Measurements from ENCODE around the gene CASP14.

Gene CASP14

DNA sequence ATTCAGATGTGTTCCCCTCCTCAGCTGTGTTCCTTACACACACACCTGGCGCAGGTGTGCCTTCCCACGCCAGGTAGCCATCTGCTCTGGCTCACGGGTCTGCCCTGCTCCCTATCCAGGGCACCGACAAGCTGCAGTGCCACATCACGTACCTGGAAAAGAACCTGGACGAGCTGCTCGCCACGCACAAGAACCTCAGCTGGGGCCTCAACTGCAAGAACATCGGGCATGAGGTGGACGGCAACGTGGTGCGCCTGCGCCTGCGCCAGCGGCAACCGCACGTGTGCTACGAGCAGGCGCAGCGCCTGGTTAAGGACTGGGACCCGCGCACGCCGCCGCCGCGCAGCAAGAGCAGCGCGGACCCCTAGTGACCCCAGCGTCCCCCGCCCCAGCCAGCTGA is 26.5 kb upstream of the CASP14 start:
- no peak for TF ChIP-seq ZFX (IDR thresholded peaks at IDR 0.05; ENCODE audit: borderline replicate concordance)
- no peak for TF ChIP-seq CTCF (IDR thresholded peaks at IDR 0.05)
- no peak overlapping the region for H3K27ac ChIP-seq

- TF ChIP-seq CTCF (IDR thresholded peaks at IDR 0.05): peak; percentile 57
- TF ChIP-seq ZFX (IDR thresholded peaks at IDR 0.05; ENCODE audit: borderline replicate concordance): no peak
- no peak overlapping the region for H3K27ac ChIP-seq
Observed at GRCh38 chr19:15025217-15025616, 24.1 kb upstream of the CASP14 start.

- no peak overlapping the region for H3K27ac ChIP-seq
- no peak for TF ChIP-seq ZFX (IDR thresholded peaks at IDR 0.05; ENCODE audit: borderline replicate concordance)
- TF ChIP-seq CTCF (IDR thresholded peaks at IDR 0.05): no peak
Observed at GRCh38 chr19:15028490-15028889, 20.8 kb upstream of the CASP14 start.

- H3K27ac ChIP-seq: no peak overlapping the region
- TF ChIP-seq CTCF (IDR thresholded peaks at IDR 0.05) (no peak), ZFX (IDR thresholded peaks at IDR 0.05; ENCODE audit: borderline replicate concordance) (no peak)
Observed at GRCh38 chr19:15031675-15032074, 17.6 kb upstream of the CASP14 start.

DNA sequence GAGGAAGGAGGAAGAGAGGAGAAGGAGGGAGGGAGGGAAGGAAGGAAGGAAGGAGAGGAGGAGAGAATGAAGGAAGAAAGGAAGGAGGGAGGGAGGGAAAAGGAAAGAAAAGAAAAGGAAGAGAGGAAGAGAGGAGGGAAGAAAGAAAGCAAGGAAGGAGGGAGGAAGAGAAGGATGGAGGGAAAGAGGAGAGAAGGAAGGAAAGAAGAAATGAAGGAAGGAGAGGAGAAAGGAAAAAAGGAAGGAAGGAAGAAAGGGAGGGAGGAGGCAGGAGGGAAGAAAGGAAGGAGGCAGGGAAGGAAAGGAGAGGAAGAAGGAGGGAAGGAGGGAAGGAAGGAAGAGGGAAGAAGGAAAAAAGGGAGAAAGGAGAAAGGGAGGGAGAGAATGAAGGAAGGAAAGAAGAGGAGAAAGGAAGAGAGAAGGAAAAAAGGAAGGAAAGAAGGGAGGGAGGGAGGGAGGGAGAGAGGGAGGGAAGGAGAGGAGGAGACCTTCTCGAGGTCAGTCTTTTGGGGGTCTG is 13.4 kb upstream of the CASP14 start:
- H3K27ac ChIP-seq: no peak overlapping the region
- no peak for TF ChIP-seq CTCF (IDR thresholded peaks at IDR 0.05)
- TF ChIP-seq ZFX (IDR thresholded peaks at IDR 0.05; ENCODE audit: borderline replicate concordance): no peak

- H3K27ac ChIP-seq: no peak overlapping the region
- no peak for TF ChIP-seq ZFX (IDR thresholded peaks at IDR 0.05; ENCODE audit: borderline replicate concordance)
- TF ChIP-seq CTCF (IDR thresholded peaks at IDR 0.05): no peak
Observed at GRCh38 chr19:15037586-15037985, 11.7 kb upstream of the CASP14 start.

DNA sequence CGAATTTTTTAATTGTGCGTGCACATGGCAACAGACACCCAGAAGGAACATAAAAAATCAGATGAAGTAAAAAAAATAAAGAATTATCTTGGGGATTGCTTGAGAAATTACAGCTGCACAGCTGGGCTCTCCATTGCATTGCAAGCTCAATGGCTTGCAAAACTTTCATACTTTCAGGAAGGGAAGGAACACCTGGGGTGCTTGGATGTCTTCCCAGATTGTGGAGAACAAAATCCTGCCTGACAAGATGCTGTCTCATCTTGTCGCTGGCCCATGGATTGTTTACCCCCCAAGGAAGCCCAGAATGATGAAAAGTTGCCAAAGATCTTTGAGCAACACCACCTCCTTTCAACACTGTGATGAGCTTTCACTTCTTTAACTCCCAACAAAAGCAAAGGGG is 11.0 kb upstream of the CASP14 start:
- H3K27ac ChIP-seq: no peak overlapping the region
- TF ChIP-seq ZFX (IDR thresholded peaks at IDR 0.05; ENCODE audit: borderline replicate concordance) (no peak), CTCF (IDR thresholded peaks at IDR 0.05) (no peak)

Measured in 22Rv1 (cell line).